ENCODE results near the gene OR2AK2. TPM values are rescaled to one million over a fixed set of nuclear protein-coding genes. Genes with fewer than 3 reads are reported as not detected.

OR2AK2 gene
- total RNA-seq, 2 experiments from 2014 or later = 0.22 to 0.70 TPM

- H3K9me3 ChIP-seq (ENCODE audit: control insufficient read depth in 1 of 2, insufficient read depth in 1 of 2, low read length in 2 of 2) = peaks cover 0 to 24% of the 10 kb centered on the region in 2 experiments
- no peak overlapping the region for H3K27ac ChIP-seq (ENCODE audit: low read depth in 1 of 2, low read length in 2 of 2)
- Mint-ChIP-seq H3K36me3 (ENCODE audit: low read depth) (peaks cover 36% of the 10 kb centered on the region), H3K4me3 (no peak overlapping the region), H3K27me3 (no peaks in the 10 kb centered on the region), H3K9me3 (peaks cover 18% of the 10 kb centered on the region), H3K27ac (no peak overlapping the region), H3K4me1 (ENCODE audit: low read depth) (no peaks in the 10 kb centered on the region)
- intact Hi-C loops (cut with DNase I, micrococcal nuclease) = no loop called here
- no peak overlapping the region for H3K4me3 ChIP-seq (ENCODE audit: low read length)
- ChIA-PET POLR2A (interaction anchor here (0.6 kb wide), 1 partner anchor 45 kb away, joined by 3 read pairs; no protein-coding TSS in a partner anchor), CTCF (no interaction called here)
- no peaks in the 10 kb centered on the region for H3K36me3 ChIP-seq (ENCODE audit: insufficient read depth, low read length)
- H3K4me1 ChIP-seq (ENCODE audit: insufficient read depth, low read length) = no peaks in the 10 kb centered on the region
- TF ChIP-seq, protein P1, sequence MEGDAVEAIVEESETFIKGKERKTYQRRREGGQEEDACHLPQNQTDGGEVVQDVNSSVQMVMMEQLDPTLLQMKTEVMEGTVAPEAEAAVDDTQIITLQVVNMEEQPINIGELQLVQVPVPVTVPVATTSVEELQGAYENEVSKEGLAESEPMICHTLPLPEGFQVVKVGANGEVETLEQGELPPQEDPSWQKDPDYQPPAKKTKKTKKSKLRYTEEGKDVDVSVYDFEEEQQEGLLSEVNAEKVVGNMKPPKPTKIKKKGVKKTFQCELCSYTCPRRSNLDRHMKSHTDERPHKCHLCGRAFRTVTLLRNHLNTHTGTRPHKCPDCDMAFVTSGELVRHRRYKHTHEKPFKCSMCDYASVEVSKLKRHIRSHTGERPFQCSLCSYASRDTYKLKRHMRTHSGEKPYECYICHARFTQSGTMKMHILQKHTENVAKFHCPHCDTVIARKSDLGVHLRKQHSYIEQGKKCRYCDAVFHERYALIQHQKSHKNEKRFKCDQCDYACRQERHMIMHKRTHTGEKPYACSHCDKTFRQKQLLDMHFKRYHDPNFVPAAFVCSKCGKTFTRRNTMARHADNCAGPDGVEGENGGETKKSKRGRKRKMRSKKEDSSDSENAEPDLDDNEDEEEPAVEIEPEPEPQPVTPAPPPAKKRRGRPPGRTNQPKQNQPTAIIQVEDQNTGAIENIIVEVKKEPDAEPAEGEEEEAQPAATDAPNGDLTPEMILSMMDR (IDR thresholded peaks at IDR 0.05) = no peak
- H3K27me3 ChIP-seq (ENCODE audit: control insufficient read depth in 1 of 2, insufficient read depth in 2 of 2, low read length in 2 of 2) = no peaks in the 10 kb centered on the region
- no peak for DNase-seq
- ATAC-seq (ENCODE audit: poor library complexity) = no peak
Observed at GRCh38 chr1:248009681-248010080, 44.6 kb downstream of the OR2AK2 start.

GRCh38 chr1:248013229-248013710, 48.2 kb downstream of the OR2AK2 start, which contains the start of gene OR2L5:
Gene OR2L5 (plus strand): TSS chr1:248013660. CDS start chr1:248021948, 8,288 bp downstream.
- Mint-ChIP-seq H3K27me3 (no peaks in the 10 kb centered on the region), H3K36me3 (ENCODE audit: low read depth) (peaks cover 31% of the 10 kb centered on the region), H3K27ac (no peak within 1 kb of the TSS), H3K4me1 (ENCODE audit: low read depth) (no peaks in the 10 kb centered on the region), H3K9me3 (peaks cover 18% of the 10 kb centered on the region), H3K4me3 (no peak within 1 kb of the TSS)
- TF ChIP-seq, protein P1 (IDR thresholded peaks at IDR 0.05) = no peak
- ChIA-PET CTCF (no interaction called here), POLR2A (no interaction called here)
- ATAC-seq (ENCODE audit: poor library complexity) = no peak
- Histone ChIP-seq H3K27ac (ENCODE audit: low read depth in 1 of 2, low read length in 2 of 2) (no peak within 1 kb of the TSS), H3K36me3 (ENCODE audit: insufficient read depth, low read length) (no peaks in the 10 kb centered on the region), H3K9me3 (ENCODE audit: control insufficient read depth in 1 of 2, insufficient read depth in 1 of 2, low read length in 2 of 2) (peaks cover 0 to 21% of the 10 kb centered on the region in 2 experiments), H3K4me3 (ENCODE audit: low read length) (no peak within 1 kb of the TSS), H3K4me1 (ENCODE audit: insufficient read depth, low read length) (no peaks in the 10 kb centered on the region), H3K27me3 (ENCODE audit: control insufficient read depth in 1 of 2, insufficient read depth in 2 of 2, low read length in 2 of 2) (no peaks in the 10 kb centered on the region)
- no peak for DNase-seq
- intact Hi-C loops (cut with DNase I, micrococcal nuclease) = no loop called here

GRCh38 chr1:248015803-248016202, 50.8 kb downstream of the OR2AK2 start:
- no peak overlapping the region for H3K4me3 Mint-ChIP-seq

More at GRCh38 chr1:248015803-248016202, 50.8 kb downstream of the OR2AK2 start:
- ATAC-seq (ENCODE audit: poor library complexity) = no peak
- H3K36me3 Mint-ChIP-seq (ENCODE audit: low read depth) = peaks cover 9% of the 10 kb centered on the region
- intact Hi-C loops (cut with DNase I, micrococcal nuclease) = no loop called here
- TF ChIP-seq, protein P1 (IDR thresholded peaks at IDR 0.05) = no peak
- ChIA-PET CTCF (no interaction called here), POLR2A (no interaction called here)
- H3K27me3 Mint-ChIP-seq = no peaks in the 10 kb centered on the region
- no peaks in the 10 kb centered on the region for H3K4me1 Mint-ChIP-seq (ENCODE audit: low read depth)
- peaks cover 4 to 7% of the 10 kb centered on the region in 2 experiments for H3K9me3 ChIP-seq (ENCODE audit: control insufficient read depth in 1 of 2, insufficient read depth in 1 of 2, low read length in 2 of 2)
- H3K27ac ChIP-seq (ENCODE audit: low read depth in 1 of 2, low read length in 2 of 2) = no peak overlapping the region
- no peaks in the 10 kb centered on the region for H3K36me3 ChIP-seq (ENCODE audit: insufficient read depth, low read length)
- no peak overlapping the region for H3K4me3 ChIP-seq (ENCODE audit: low read length)
- H3K27ac Mint-ChIP-seq = no peak overlapping the region
- DNase-seq = no peak
- no peaks in the 10 kb centered on the region for H3K27me3 ChIP-seq (ENCODE audit: control insufficient read depth in 1 of 2, insufficient read depth in 2 of 2, low read length in 2 of 2)
- H3K9me3 Mint-ChIP-seq = peaks cover 17% of the 10 kb centered on the region
- no peaks in the 10 kb centered on the region for H3K4me1 ChIP-seq (ENCODE audit: insufficient read depth, low read length)

Other genes starting within 250 kb of the OR2AK2 start
- gene OR6F1, start 248.6 kb upstream of the OR2AK2 start, total RNA-seq = not detected
- not detected for gene OR14K1, start 226.6 kb upstream of the OR2AK2 start, total RNA-seq
- not detected for gene OR14A2, start 217.1 kb upstream of the OR2AK2 start, total RNA-seq
- not detected for gene OR1C1, start 204.7 kb upstream of the OR2AK2 start, total RNA-seq
- not detected for gene OR14A16, start 141.1 kb upstream of the OR2AK2 start, total RNA-seq
- not detected for gene OR11L1, start 123.3 kb upstream of the OR2AK2 start, total RNA-seq
- under 1 TPM; 0.16 to 0.20 TPM for gene TRIM58, start 108.0 kb upstream of the OR2AK2 start, total RNA-seq
- gene OR2W3, start 69.6 kb upstream of the OR2AK2 start, total RNA-seq = 1 to 10 TPM; 1.3 to 1.5 TPM
- gene OR2T8, start 45.0 kb upstream of the OR2AK2 start, total RNA-seq = under 1 TPM in 1 of 2 experiments, not detected in 1; 0.25 TPM
- gene OR2AJ1, start 40.3 kb upstream of the OR2AK2 start, total RNA-seq = not detected
- under 1 TPM; 0.55 to 0.78 TPM for gene OR2L8, start 16.4 kb upstream of the OR2AK2 start, total RNA-seq
- not detected for gene OR2L5, start 48.4 kb downstream of the OR2AK2 start, total RNA-seq
- under 1 TPM; 0.19 to 0.22 TPM for gene OR2L2, start 64.8 kb downstream of the OR2AK2 start, total RNA-seq
- gene OR2L3, start 81.6 kb downstream of the OR2AK2 start, total RNA-seq = not detected
- gene OR2L13, start 130.0 kb downstream of the OR2AK2 start, total RNA-seq = not detected
- not detected for gene OR2M5, start 179.9 kb downstream of the OR2AK2 start, total RNA-seq
- gene OR2M2, start 209.6 kb downstream of the OR2AK2 start, total RNA-seq = not detected
- gene OR2M3, start 232.0 kb downstream of the OR2AK2 start, total RNA-seq = not detected